Gastrocnemius medialis (tissue), 4 donors: ENCODE results near the gene EYA3. TPM values are rescaled to one million over a fixed set of nuclear protein-coding genes. Genes with fewer than 3 reads are reported as not detected.
A peak's percentile ranks its signal among the peaks of the same experiment; 100 is the strongest.

ENCODE experiments used
- ATAC-seq, 2 donors: fragments of 150-250 bp; one replicate each; pipeline ENCODE4 v1.9.1; 2016
- DNase-seq, 2 donors: peaks; one replicate each; pipeline ENCODE4 v3.0.0-alpha.2; 2019
- H3K27ac ChIP-seq, 4 donors: fragments of 200-600 bp; sonication (generic); 1 replicate in 1 of 4; 2 replicates in 3 of 4; pipeline ENCODE4 v1.5.1; 2016 to 2018; ENCODE audit warnings: mild to moderate bottlenecking in 2 of 4, moderate library complexity in 1 of 4
- H3K27me3 ChIP-seq, 3 donors: fragments of 200-600 bp; sonication (generic) in 2 of 3; 1 replicate in 1 of 3; 2 replicates in 2 of 3; pipeline versions ENCODE4 v1.5.1 to v1.6.0; 2016 to 2019; ENCODE audit warnings: mild to moderate bottlenecking in 1 of 3, moderate library complexity in 1 of 3
- H3K36me3 ChIP-seq, 2 donors: fragments of 200-600 bp; sonication (generic) in 1 of 2; one replicate each; pipeline ENCODE4 v1.5.1; 2017 to 2018
- H3K4me1 ChIP-seq, 2 donors: fragments of 200-600 bp; sonication (generic) in 1 of 2; one replicate each; pipeline ENCODE4 v1.5.1; 2016 to 2017; ENCODE audit warnings: mild to moderate bottlenecking in 2 of 2
- H3K4me3 ChIP-seq, 4 donors: fragments of 200-600 bp; sonication (generic) in 3 of 4; 1 replicate in 1 of 4; 2 replicates in 3 of 4; pipeline ENCODE4 v1.5.1; 2016 to 2019; ENCODE audit warnings: mild to moderate bottlenecking in 2 of 4
- H3K9me3 ChIP-seq, 3 donors: fragments of 200-600 bp; sonication (generic) in 2 of 3; 1 replicate in 1 of 3; 2 replicates in 2 of 3; pipeline ENCODE4 v1.5.1; 2016 to 2019
- CTCF ChIP-seq, 5 experiments: fragments of 450-650 bp in 3 of 5; fragments of 200-600 bp in 2 of 5; sonication (generic) in 2 of 5; IDR thresholded peaks in 4 of 5; conservative IDR thresholded peaks in 1 of 5; 1 replicate in 4 of 5; 2 replicates in 1 of 5; pipeline ENCODE4 v1.5.1; 2016 to 2019; ENCODE audit warnings: antibody characterized with exemption in 5 of 5, mild to moderate bottlenecking in 3 of 5, moderate library complexity in 3 of 5
- POLR2A ChIP-seq, 2 donors: fragments of 450-650 bp; IDR thresholded peaks; one replicate each; pipeline ENCODE4 v1.6.1; 2017; ENCODE audit warnings: antibody characterized with exemption in 2 of 2, mild to moderate bottlenecking in 2 of 2, moderate library complexity in 2 of 2
- in situ Hi-C, 4 donors: fragments of 200-750 bp; cut with MboI; loops; one replicate each; pipeline versions ENCODE4 v1.15.0 to v1.8.0; 2017; ENCODE audit warnings: low sequenced_read_pairs in 4 of 4
- intact Hi-C: fragments of 100-400 bp; cut with DNase I; formaldehyde crosslinking; loops from one replicate; pipeline ENCODE4 v1.15.1; 2023; ENCODE audit warnings: low total_unique reads
- total RNA-seq, 4 donors: library from RNA; depleted of rRNA; stranded (reverse); fragments of >200 nt; gene quantifications; one replicate each; pipeline versions ENCODE4 v1.1.0 to v1.2.3, GENCODE V29; 2016

Gene EYA3
- total RNA-seq, 4 donors from 2014 or later, result 9.2 to 19.5 (median 15.4) TPM

GRCh38 chr1:28087614-28088167, 719 bp downstream of the EYA3 start:
- Histone ChIP-seq H3K4me1 (peaks cover 22 to 43% of the 10 kb centered on the region in 2 donors), H3K27ac (peak overlapping the region; percentile 87 to 91 (median 89)), H3K4me3 (peak overlapping the region; percentile 62 to 89 (median 72)), H3K9me3 (no peaks in the 10 kb centered on the region), H3K36me3 (no peaks in the 10 kb centered on the region), H3K27me3 (no peaks in the 10 kb centered on the region)
- ATAC-seq (peak; percentile 13 to 22), DNase-seq (no peak)
- in situ Hi-C loops, result no loop called here
- TF ChIP-seq POLR2A (IDR thresholded peaks at IDR 0.05), result no peak
- TF ChIP-seq CTCF (IDR thresholded peaks at IDR 0.05 in 4 of 5, conservative IDR thresholded peaks at IDR 0.05 in 1 of 5), result no peak
- intact Hi-C loops, result loop anchor here (5.0 kb wide), 1 partner anchor 360 kb away; the partner anchor contains the start of gene FAM76A

- H3K4me3 ChIP-seq, result peak overlapping the region in 2 of 4 donors; percentile 62 to 79
- no peak for ATAC-seq
- peak overlapping the region in 2 of 4 donors; percentile 87 to 91 for H3K27ac ChIP-seq
- peaks cover 26 to 43% of the 10 kb centered on the region in 2 donors for H3K4me1 ChIP-seq
- no peaks in the 10 kb centered on the region for H3K9me3 ChIP-seq
- TF ChIP-seq POLR2A (IDR thresholded peaks at IDR 0.05) (no peak), CTCF (IDR thresholded peaks at IDR 0.05 in 4 of 5, conservative IDR thresholded peaks at IDR 0.05 in 1 of 5) (no peak)
- intact Hi-C loops (loop anchor here (5.0 kb wide), 1 partner anchor 359 kb away; the partner anchor contains the start of gene FAM76A), in situ Hi-C loops (no loop called here)
- DNase-seq, result no peak
- H3K36me3 ChIP-seq, result no peaks in the 10 kb centered on the region
- no peaks in the 10 kb centered on the region for H3K27me3 ChIP-seq
Measured at GRCh38 chr1:28086651-28087050, 1.8 kb downstream of the EYA3 start.

GRCh38 chr1:28085129-28085528, 3.3 kb downstream of the EYA3 start:
- Histone ChIP-seq H3K4me1 (peaks cover 26 to 41% of the 10 kb centered on the region in 2 donors), H3K27ac (peak overlapping the region in 1 of 4 donors; percentile 34), H3K4me3 (no peak overlapping the region), H3K36me3 (no peaks in the 10 kb centered on the region), H3K27me3 (no peaks in the 10 kb centered on the region), H3K9me3 (no peaks in the 10 kb centered on the region)
- in situ Hi-C loops, result no loop called here
- ATAC-seq (no peak), DNase-seq (no peak)
- TF ChIP-seq POLR2A (IDR thresholded peaks at IDR 0.05) (no peak), CTCF (IDR thresholded peaks at IDR 0.05 in 4 of 5, conservative IDR thresholded peaks at IDR 0.05 in 1 of 5) (no peak)
- intact Hi-C loops, result loop anchor here (5.0 kb wide), 1 partner anchor 358 kb away; the partner anchor contains the start of gene FAM76A

- intact Hi-C loops, result no loop called here
Measured at GRCh38 chr1:28083876-28084275, 4.5 kb downstream of the EYA3 start.

More at GRCh38 chr1:28083876-28084275, 4.5 kb downstream of the EYA3 start:
- ATAC-seq (no peak), DNase-seq (no peak)
- TF ChIP-seq CTCF (IDR thresholded peaks at IDR 0.05 in 4 of 5, conservative IDR thresholded peaks at IDR 0.05 in 1 of 5), result no peak
- no peak for TF ChIP-seq POLR2A (IDR thresholded peaks at IDR 0.05)
- Histone ChIP-seq H3K36me3 (no peaks in the 10 kb centered on the region), H3K27me3 (no peaks in the 10 kb centered on the region), H3K4me3 (no peak overlapping the region), H3K27ac (no peak overlapping the region), H3K4me1 (peaks cover 27 to 44% of the 10 kb centered on the region in 2 donors), H3K9me3 (no peaks in the 10 kb centered on the region)
- in situ Hi-C loops, result no loop called here
